ENCODE measurements around the gene NDEL1.

The NDEL1 gene

DNA sequence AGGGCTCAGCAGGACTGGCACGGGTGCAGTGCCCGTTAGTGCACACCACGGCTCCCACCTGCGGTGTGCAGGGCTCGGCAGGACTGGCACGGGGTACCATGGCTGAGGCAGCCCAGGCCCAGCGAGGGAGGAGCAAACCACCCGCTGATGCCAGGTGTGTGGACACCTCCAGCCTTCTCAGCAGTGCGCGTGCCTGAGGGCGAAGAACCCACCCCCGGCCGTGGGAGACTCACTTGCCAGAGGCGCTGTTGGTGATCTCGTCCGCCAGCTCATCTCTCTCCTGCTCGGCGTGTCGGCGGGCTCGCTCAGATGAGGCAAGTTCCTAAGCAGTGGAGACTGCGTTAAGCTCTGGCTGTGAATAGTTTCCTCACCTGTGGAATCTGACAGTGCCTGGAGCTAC is 45.4 kb downstream of the NDEL1 start:
- DNase-seq: no peak

DNA sequence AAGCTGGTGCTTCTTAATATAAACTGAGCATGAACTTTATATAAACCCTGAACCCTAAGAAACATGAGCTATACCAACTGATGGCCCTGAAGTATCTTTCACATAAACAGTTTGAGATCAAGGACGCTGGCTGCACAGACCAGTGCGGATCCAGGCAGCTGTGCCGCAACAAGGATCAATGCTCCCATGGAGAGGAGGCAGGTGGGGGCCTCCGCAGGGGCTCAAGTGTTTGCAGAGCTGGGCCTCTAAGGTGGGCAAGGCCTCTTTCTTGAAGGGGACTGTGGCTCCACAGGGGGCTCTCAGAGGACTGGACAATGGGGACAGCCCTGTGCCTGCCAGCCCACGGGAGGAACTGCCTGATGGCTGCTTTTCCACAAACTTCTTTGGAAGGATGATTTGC is 46.0 kb downstream of the NDEL1 start:
- DNase-seq: no peak

DNA sequence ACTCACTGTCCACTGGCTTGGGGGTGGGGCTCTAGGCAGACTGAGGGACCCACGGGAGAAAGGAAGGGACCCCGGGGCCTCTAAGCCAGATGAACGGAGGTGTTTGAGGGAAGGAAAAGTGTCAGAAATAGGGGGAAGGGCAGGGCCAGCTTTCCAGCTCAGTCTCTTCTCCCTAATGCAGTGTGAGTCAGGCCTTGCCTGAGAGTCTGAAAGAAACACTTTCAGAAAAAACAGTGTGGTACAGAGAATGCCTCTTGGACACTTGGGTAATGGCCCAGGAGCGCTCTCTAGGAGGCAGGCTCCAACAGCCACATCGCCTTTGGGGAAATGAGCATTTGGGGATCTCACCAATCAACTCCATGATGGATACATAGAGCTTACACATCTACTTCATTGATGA is 46.9 kb downstream of the NDEL1 start:
- DNase-seq: no peak

DNA sequence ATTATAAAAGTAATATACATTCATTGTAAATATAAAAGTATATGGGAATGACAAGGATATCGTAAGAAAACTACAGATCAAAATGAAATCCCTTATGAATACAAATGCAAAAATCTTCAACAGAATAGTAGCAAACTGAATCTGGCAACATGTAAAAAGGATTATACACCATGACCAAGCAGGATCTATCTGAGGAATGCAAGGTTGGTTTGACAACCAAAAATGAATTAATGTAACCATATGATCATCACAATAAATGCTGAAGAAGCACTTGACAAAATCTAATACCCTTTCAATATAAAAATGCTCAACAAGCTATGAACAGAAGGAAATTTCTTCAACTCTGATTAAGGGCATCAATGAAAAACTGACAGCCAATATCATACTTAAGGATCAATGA is 48.8 kb downstream of the NDEL1 start:
- no peak for DNase-seq

DNA sequence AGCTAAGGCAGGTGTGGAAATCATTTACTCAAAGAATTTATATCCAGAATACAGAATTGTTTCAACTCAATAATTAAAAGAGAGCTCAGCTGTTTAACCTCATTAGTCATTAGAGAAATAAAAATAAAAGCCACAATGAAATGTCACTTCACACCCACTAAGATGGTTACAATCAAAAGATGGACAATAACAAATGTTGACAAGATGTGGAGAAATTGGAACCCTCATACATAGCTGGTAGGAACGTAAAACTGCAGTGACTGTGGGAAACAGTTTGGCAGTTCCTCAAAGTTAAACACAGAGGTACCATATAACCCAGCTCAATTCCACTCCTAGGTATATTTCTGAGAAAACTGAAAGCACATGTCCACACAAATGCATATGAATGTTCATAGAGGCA is 49.8 kb downstream of the NDEL1 start:
- no peak for DNase-seq

DNA sequence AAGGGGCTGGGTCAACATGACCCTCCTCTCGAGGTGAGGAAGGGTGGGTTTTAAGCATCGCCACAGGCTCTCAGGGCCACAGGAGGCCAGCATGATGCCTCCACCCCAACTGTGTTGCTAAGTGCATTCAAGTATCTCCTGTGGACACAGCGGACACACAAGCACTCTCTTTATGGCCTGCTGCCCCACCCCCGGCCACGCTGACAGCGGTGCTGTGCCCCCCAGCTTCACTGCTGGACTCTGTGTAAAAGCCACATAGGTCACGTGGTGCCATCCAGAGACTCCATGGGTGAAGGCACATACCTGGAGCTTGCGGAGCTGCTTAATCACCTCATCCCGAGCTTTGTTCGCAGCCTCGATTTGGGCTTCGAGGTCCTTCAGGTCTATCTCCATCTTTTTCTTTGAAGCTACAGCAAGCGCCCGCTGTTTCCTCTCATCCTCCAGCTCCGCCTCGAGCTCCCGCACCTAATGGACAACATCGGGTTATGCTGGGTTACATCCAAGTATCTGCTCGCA is 51.5 kb downstream of the NDEL1 start:
- DNase-seq: no peak

DNA sequence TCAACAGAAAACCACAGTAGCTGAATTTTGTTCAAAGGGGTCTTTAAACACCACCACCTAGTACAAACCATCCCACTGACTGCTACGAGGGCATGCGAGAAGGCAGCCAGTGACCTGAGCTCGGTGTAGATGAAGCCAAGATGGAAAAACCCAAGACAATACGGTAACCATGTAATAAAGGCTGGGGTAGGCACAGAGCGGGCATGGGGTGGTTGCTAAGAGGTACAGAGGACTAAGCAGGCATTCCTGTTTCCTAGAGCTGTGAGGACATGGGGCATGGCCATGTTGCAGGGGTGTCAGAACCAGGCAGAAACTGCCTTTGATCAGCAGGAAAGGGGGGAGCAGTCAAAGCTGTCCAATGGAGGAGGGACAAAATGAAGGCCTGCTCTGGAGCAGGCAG is 52.1 kb downstream of the NDEL1 start:
- no peak for DNase-seq

DNA sequence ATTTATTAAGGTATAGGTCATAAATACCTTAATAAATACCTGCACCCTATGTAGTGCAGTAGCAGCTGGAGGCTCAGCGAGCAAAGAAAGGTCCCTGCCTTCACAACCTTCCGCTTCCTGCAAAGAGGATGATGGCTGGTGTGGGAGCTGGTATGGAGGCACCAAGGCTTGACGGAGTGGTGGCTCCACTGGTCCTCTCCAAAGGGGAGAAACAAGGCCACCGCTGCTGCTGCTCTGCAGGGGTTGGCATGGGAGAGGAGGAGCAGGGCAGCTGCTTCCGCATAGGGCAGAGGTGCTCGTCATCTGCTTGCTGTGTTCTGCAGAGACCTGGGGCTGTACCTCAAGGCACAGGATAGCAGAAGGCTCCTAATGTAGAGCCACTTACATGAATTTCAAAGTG is 52.8 kb downstream of the NDEL1 start:
- DNase-seq: no peak

DNA sequence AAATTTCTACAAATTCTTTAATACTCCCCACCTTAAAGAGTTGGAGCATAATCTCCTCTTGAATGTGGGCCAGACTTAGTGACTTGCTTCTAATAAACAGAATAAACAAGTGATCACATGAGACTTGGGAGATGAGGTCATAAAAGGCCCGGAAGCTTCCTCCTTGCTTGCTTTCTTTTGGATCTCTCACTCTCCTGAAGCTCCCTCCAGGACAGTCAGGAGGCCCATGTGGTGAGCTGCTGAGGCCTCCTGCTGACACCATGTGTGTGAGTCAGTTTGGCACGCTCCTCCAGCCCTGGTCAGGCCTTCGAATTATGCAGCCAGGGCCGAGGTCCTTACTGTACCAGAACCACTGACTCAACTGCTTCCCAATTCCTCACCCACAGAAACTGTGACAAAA is 53.2 kb downstream of the NDEL1 start:
- no peak for DNase-seq

DNA sequence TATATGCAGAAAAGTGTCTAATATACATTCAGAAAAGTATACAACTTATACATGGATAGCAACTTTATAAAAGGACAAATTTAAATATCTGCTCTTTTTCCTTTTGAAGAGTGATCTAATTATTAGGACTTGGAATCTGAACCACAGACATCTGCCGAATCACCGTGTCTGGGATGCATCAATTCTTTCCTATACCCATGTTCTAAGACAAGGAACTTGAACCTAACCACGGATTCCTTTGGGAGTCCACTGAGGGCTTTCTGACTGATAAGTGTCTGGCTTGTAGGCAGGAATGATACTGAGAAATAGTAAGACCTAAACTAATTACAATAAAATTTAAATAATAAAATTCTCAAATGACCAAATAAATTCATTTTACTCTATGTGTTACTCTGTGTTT is 54.2 kb downstream of the NDEL1 start:
- DNase-seq: no peak

DNA sequence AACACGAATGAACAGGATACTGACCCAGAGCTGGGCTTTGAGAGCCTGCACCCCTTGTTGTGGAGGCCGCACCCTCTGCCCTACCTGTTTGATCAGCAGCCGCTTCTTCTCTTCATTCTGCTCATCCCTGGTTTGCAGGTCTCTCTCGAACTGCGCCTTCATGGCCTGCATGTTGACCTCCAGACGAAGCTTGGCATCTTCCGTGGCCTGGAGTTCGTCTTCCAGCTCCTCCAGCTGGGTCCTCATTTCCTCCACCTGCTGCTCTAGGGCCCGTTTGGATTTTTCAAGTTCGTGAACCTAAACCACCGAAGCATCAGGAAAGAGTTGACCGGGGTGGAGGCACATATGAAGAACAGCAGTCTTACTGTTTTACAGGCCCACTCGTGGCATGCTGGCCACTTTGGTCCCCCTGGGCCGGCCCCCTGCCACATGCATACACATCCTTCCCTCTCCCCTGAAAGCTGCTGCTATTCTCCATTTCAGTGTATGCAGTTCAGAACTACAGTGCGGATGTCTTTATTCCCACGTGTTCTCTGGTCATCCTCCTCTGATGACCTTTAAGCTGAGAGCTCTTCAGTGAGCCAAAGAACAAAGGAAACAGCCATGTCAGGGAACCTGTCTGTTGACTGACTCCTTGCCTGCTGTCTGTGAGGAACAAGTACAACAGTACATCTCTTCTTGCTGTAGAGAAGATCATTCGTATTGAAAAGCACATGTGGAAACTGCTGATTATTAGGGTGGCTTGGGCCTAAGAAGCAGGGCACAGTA is 54.8 kb downstream of the NDEL1 start:
- no peak for DNase-seq

DNA sequence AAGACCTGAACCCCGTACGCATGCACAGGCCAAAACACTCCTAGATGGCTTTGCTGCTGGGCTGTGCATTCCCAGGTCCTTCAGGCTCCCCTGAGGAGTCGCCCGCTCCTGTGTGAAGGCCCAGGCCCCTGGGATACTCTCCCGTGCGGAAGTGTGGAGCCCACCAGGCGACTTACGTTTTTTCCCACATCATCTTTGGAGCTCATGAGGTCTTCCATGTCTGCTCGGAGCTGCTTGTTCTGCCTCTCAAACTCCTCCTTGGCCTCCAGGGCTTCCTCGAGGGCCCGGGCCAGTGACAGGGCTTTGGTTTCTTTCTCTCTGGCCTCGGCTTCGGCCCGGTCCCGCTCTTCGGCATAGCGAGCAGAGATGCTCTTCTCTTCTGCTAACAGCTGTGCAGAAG is 56.4 kb downstream of the NDEL1 start:
- no peak for DNase-seq

DNA sequence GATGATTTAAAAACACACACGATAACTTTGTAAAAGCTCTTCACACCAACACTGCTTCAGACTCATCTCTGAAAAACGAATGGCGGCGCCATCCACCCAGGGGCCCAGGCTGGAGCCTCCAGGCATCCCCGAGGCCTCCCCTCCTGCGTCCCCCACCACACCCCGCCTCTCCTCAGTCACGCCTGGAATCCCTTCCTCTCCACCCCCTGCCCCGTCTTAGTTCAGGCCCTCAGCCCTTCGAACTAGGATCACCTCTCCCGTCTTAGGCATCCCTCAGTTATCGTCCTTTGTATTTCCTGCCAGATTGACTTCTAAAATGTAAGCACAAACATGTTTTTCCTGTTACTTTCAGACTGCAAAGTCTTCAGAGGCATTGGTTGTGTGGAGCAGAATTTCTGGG is 58.3 kb downstream of the NDEL1 start:
- no peak for DNase-seq

DNA sequence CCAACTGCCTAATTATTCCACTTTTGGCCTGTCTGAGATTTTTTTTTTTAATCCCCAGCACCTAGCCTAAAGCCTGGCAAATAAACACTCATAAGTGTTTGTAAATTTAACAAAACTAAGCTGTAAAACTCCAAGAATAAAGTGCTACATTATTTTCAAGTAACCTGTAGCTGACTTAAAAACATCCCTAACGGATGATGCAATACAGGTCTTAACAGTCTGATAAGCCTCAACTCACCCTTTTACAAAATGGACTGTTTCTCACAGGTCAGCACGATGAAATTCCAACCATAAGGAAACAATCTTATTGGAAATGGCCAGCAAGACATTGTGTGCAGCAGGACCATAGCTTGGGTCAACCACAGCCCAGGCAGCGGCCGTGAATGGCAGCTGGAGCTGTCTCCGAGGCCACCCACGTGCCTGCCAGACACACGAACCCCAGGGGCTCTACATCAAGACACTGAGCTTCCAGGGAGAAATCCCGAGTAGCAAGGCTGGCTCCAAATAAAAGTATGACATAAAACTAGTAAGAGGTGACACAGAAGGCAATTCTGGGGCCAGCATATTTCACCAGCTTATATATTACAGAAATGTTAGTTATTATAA is 58.9 kb downstream of the NDEL1 start:
- no peak for DNase-seq

DNA sequence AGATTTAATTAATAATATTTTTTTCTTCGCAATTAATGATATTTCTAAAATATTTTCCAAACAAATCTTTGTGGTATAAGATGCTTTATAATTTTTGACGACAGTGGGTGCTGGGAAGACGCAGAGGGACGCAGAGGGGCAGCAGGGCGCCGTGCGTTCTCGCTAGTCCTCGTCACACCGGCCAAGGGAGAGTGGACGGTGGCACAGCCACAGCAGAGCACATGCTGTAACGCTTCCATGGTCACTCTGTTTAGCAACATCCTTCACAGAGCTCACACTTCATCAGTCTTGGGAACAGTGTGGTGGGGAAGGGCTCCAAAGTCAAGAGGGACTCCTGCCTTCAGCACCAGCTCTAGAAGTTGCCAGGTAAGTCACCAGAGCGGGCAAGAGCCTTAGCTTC is 60.4 kb downstream of the NDEL1 start:
- DNase-seq: no peak

DNA sequence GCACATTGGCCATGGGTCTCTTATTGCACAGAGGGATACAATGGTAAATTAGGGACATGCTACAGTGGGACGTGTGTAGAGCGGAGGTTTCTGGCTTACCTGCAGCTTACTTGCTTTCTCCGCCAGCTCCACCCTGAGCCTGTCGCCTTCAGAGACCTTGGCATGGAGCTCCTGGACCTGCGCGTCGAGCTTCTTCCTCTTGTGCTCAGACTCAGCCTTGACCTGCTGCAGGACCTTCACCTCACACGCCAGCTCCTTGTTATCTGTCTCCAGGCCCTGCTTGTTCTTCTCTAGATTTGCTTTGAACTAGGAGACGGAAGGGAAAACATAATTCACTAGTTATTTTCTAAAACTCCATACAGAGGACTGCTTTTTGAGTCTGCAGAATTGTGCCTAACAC is 63.5 kb downstream of the NDEL1 start:
- no peak for DNase-seq

DNA sequence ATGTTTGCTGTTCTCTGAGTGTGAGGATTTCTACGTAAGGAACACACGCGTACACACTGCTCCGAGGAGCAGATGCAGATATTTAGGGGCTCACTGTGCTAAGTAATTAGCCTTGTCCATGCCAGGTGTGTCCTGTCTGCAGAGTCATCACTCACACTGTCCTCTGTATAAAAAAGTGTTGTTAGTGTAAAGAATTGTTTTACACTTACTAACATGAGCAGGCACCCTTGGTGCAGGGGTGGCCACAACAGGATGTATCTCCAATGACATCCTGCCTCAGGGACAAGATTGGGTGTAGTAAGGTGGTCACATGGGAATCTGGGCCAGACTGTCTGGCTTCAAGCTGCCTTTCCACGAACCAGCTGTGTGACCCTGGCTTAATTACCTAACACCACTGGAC is 63.9 kb downstream of the NDEL1 start:
- DNase-seq: no peak

DNA sequence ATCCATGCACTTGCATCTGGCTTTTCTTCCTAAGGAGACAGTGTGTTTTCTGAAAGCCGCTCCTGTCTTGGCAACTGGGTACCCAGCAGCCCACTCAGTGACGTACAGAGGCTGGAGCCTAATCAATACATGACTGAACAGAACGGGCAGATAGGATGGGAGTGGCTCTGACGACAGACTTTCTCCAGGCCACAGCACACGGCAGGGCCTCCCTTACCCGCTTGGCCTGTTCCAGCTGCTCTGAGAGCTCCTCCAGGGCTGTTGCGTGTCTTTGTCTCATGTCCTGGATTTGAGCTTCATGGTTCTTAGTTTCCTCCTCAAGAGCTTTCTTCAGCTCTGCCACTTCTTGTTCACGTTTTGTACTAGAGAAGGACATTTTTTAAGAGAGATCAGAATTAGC is 64.9 kb downstream of the NDEL1 start:
- no peak for DNase-seq

DNA sequence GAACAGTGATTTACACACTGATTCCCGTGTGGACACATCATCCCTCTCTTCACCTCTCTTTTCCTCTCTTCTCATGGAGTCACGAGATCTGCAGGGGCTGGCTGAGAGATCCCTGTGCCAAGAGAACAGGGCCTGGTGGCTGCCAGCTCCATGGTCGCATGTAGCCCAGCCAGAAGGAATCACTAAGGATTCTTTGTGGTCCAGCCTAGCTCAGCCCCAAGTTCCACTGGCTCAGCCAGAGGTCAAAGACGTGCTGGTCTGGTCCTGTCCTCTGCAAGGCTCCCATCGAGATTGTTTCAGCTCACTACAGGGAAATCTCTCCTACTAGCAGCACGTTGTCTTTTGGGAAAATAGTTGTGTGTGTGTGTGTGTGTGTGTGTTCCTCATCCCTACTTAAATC is 66.4 kb downstream of the NDEL1 start:
- DNase-seq: no peak

DNA sequence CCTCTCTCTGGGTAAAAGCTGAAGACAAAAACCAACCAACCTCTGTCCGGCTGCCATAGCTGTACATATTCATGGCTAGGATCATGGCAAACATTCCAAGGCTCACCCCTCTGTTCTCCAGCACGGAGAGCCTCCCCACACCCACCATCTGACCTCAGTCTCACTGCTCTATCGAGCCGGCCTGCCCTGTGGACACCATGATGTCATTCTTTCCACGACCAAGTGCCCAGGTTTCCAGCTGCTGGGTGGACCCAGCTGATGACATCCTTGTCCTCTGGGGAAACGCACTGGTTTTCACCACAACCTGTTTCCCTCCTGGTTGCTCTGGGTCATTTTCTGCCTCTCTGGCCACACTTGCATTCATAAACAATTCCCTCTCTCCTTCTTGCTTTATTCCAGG is 67.7 kb downstream of the NDEL1 start:
- no peak for DNase-seq

DNA sequence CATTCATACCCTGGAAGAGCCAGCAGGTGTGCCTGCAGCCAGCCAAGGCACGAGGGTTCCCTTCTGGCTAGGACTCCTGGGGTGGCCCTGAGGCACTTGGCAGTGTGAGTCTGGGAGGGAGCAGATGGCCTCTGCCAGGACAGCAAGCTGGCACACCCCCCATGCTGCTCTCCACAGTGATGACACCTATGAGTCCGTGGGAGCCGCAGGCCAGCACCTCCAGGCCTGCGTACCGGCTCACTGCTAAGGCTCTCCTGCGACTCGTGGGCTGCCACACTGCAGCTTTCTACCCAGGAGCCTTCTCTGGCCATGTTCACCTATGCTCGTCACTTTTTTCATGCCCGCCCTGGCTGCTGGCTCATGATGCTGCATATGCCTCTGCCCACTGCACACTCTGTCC is 68.1 kb downstream of the NDEL1 start:
- DNase-seq: no peak

DNA sequence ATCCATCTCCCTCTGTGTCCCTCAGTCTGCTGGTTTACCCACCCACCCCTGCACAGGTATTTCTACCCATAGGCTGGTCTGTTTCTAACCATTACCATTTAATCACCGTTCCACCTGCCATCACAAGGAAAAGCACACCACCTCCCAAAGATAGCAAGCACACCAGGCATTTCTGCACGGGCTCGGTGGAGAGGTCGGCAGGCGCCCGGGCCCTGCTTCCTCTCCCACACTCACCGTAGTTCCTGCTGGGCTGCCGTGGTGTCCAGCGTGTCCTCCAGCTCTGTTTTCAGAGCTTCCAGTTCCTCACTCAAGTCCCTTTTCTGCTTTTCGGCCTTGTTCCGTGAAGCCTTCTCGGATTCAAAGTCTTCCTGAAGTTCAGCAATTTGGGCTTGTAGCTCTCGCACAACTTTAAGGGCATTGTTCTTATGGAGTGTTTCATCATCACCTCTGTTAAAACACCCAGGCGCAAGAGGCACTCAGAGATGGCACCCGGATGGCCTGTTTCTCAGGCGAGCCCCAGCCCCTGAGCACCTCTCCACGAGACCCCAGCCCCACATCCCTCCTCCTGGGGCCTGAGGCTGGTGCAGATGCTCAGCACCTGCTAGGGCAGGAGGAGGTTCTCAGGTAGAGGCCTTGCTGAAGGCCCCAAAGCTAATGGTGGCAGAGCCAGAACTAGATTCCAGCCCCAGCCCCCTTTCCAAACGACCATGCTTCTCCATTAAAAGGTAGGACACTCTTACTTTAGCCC is 69.0 kb downstream of the NDEL1 start:
- DNase-seq: no peak

DNA sequence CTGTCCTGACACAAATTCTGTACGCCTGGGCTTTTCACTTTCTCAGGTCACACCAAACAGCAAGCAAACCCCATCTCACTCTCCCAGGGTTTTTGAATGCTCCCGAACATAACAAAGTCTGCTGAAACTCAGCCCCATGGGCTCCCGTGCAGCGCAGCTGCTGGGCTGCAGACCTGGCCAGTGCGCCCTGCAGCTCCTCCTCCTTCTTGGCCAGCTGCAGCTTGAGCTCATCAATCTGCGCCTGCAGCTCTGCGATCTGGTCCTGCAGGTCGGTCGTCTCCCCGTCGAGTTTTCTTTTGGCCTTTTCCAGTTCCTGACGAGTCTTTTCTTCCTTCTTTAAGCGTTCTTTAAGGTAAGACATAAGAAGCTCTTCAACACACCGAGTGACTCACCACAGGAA is 70.5 kb downstream of the NDEL1 start:
- no peak for DNase-seq

DNA sequence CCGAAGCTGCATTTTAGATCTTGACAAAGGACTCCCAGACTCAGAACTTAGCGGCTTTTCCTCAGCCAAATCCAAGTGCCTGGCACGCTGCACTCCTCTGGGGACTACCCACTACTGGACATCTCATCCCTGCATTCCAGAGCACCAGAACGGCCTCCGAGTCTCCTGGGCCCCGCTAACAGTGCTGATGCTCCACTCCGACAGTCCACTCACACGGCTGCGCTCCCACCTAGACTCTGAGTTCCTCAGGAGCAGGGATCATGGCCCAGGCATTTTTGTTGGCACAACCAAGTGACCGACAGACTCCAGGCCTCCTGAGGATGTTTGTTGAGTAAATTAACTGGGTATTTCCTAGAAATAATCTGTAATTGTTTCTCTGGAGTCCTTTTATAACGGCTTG is 79.1 kb downstream of the NDEL1 start:
- DNase-seq: no peak

All from CD4-positive, alpha-beta T cell treated with Interleukin-6 for 4 hours (primary cell).